Stimulated activated CD4-positive, alpha-beta T cell treated with anti-CD3 and anti-CD28 coated beads, TNF-alpha, amount 100 ng/mL, for 48 hours (primary cell): ENCODE measurements around the gene LCLAT1.

ENCODE experiments used
- DNase-seq, 3 donors: peaks; one replicate each; pipeline ENCODE4 v3.0.0-alpha.2; 2020; ENCODE audit warnings: low read depth in 3 of 3

Gene LCLAT1

DNA sequence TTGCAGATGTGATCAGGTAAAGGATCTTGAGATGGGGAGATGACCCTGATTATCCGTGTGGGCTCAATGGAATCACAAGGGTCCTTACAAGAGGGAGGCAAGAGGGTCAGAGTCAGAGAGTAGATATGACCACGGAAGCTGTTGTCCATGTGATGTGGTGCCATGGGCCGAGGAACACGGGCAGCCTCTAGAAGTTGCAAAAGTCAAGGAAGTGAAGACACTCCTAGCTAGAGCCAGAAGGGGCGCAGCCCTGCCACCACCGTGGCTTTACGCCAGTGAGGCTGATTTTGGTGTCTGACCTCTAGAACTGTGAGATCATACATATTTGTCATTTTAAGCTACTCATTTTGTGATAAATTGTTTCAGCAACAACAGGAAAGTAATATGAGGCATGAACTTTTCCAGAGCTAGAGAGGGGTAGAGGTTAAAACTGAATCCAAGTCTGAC, 245.8 kb downstream of the LCLAT1 start:
- no peak for DNase-seq
